ENCODE measurements around the gene MAP3K12. TPM values are rescaled to one million over a fixed set of nuclear protein-coding genes. Genes with fewer than 3 reads are reported as not detected.

MAP3K12 gene
- total and polyA plus RNA-seq, 7 donors: 1.9 to 3.1 (median 2.4) TPM

- peaks cover 22 to 99% of the 10 kb centered on the region in 2 donors for H3K36me3 ChIP-seq (ENCODE audit: insufficient read depth in 1 of 2, low read depth in 1 of 2)
- H3K4me1 ChIP-seq: no peaks in the 10 kb centered on the region
- DNase-seq: no peak
- H3K27ac ChIP-seq: no peak overlapping the region
- H3K4me3 ChIP-seq: no peak overlapping the region
- no peaks in the 10 kb centered on the region for H3K27me3 ChIP-seq (ENCODE audit: insufficient read depth in 3 of 3, low read length in 2 of 3)
- ATAC-seq: no peak
- intact Hi-C loops (cut with DNase I): no loop called here
- H3K9me3 ChIP-seq: no peaks in the 10 kb centered on the region
- WGBS, 3 donors: 36 to 56% (median 38%) methylated on average over 3 of the region's 3 CpGs
- no peak for TF ChIP-seq CTCF (IDR thresholded peaks at IDR 0.05)
These were observed 32.8 kb upstream of the MAP3K12 start for GRCh38 chr12:53532021-53532420.

GRCh38 chr12:53530920-53531319 is 31.7 kb upstream of the MAP3K12 start:
- ATAC-seq: no peak
- Histone ChIP-seq H3K4me3 (no peak overlapping the region), H3K9me3 (no peaks in the 10 kb centered on the region), H3K27ac (no peak overlapping the region), H3K4me1 (no peaks in the 10 kb centered on the region), H3K36me3 (ENCODE audit: insufficient read depth in 1 of 2, low read depth in 1 of 2) (peaks cover 22 to 99% of the 10 kb centered on the region in 2 donors), H3K27me3 (ENCODE audit: insufficient read depth in 3 of 3, low read length in 2 of 3) (no peaks in the 10 kb centered on the region)
- 96% methylated on average over 4 of the region's 4 CpGs for WGBS, 3 donors
- TF ChIP-seq CTCF (IDR thresholded peaks at IDR 0.05): no peak
- DNase-seq: no peak
- intact Hi-C loops (cut with DNase I): no loop called here

- TF ChIP-seq CTCF (IDR thresholded peaks at IDR 0.05): no peak
- no peaks in the 10 kb centered on the region for H3K4me1 ChIP-seq
- 76 to 94% (median 88%) methylated on average over 2 of the region's 2 CpGs for WGBS, 3 donors
- DNase-seq: no peak
- intact Hi-C loops (cut with DNase I): no loop called here
- no peaks in the 10 kb centered on the region for H3K9me3 ChIP-seq
- ATAC-seq: no peak
- no peak overlapping the region for H3K27ac ChIP-seq
- H3K36me3 ChIP-seq (ENCODE audit: insufficient read depth in 1 of 2, low read depth in 1 of 2): peaks cover 20 to 99% of the 10 kb centered on the region in 2 donors
- no peaks in the 10 kb centered on the region for H3K27me3 ChIP-seq (ENCODE audit: insufficient read depth in 3 of 3, low read length in 2 of 3)
- no peak overlapping the region for H3K4me3 ChIP-seq
These were observed 30.8 kb upstream of the MAP3K12 start for GRCh38 chr12:53530061-53530460.

GRCh38 chr12:53524476-53524875 is 25.2 kb upstream of the MAP3K12 start:
- Histone ChIP-seq H3K4me3 (no peak overlapping the region), H3K4me1 (no peaks in the 10 kb centered on the region), H3K27ac (no peak overlapping the region), H3K9me3 (no peaks in the 10 kb centered on the region), H3K27me3 (ENCODE audit: insufficient read depth in 3 of 3, low read length in 2 of 3) (no peaks in the 10 kb centered on the region), H3K36me3 (ENCODE audit: insufficient read depth in 1 of 2, low read depth in 1 of 2) (peaks cover 7 to 99% of the 10 kb centered on the region in 2 donors)
- 95 to 97% (median 96%) methylated on average over 13 of the region's 13 CpGs for WGBS, 3 donors
- no peak for TF ChIP-seq CTCF (IDR thresholded peaks at IDR 0.05)
- intact Hi-C loops (cut with DNase I): no loop called here
- ATAC-seq (no peak), DNase-seq (no peak)

- Histone ChIP-seq H3K4me1 (no peaks in the 10 kb centered on the region), H3K27me3 (ENCODE audit: insufficient read depth in 3 of 3, low read length in 2 of 3) (no peaks in the 10 kb centered on the region), H3K36me3 (ENCODE audit: insufficient read depth in 1 of 2, low read depth in 1 of 2) (peaks cover 7 to 100% of the 10 kb centered on the region in 2 donors), H3K9me3 (no peaks in the 10 kb centered on the region), H3K27ac (no peak overlapping the region), H3K4me3 (no peak overlapping the region)
- TF ChIP-seq CTCF (IDR thresholded peaks at IDR 0.05): no peak
- intact Hi-C loops (cut with DNase I): no loop called here
- no peak for ATAC-seq
- 95 to 98% (median 95%) methylated on average over 3 of the region's 3 CpGs for WGBS, 3 donors
- no peak for DNase-seq
These were observed 23.9 kb upstream of the MAP3K12 start for GRCh38 chr12:53523131-53523530.
